ENCODE results near the gene SLC15A4.

The SLC15A4 gene

DNA sequence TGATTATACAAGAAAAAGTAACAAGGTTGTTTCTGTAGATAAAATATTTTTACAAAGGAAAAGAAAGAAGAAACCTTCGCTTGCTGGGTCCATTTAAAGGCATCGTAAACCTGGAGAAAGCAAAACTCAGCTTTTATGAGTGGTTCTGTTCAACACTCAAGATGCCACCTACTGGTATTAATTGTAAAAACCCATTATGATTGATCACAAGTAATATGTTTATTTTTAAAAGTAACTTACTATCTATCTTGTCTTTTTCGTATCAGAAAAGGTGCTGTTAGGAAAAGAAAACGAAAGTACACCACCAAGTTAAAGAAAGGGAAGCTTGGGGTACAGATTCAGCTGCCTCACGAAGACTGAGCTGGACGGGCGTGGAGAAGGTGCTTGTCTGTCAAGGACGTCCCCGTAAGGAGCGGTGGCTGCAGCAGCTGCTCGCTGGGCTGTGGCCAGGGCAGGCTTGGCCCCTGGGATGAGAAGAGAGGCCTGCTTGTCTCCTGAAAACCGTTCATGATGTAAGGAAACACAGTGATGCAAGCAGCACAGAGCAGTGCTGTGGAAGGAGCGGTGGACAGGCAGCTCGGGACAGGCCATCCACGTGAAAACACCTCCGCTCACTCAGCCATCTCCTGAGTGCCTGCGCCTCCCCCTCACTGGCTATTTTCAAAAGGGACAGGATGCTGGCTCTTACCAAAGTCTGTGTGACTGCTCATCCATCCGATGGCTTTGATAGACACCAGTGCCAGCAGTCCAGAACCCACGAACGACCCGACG, 25.0 kb downstream of the SLC15A4 start:
- H3K9ac ChIP-seq (ENCODE audit: low read depth, low read length) = no peak overlapping the region
- H3K27ac ChIP-seq (ENCODE audit: low read depth, low read length) = no peak overlapping the region
- no peak overlapping the region for H3K4me3 ChIP-seq (ENCODE audit: low read depth, low read length)
- H3K27me3 ChIP-seq (ENCODE audit: control insufficient read depth, insufficient read depth, low read length) = no peaks in the 10 kb centered on the region
- peaks cover 20% of the 10 kb centered on the region for H3K4me1 ChIP-seq (ENCODE audit: control insufficient read depth, insufficient read depth, low read length)
- H3K36me3 ChIP-seq (ENCODE audit: control insufficient read depth, insufficient read depth, low read length) = peaks cover 72% of the 10 kb centered on the region
- H3K9me3 ChIP-seq (ENCODE audit: control insufficient read depth, insufficient read depth, low read length) = no peaks in the 10 kb centered on the region

DNA sequence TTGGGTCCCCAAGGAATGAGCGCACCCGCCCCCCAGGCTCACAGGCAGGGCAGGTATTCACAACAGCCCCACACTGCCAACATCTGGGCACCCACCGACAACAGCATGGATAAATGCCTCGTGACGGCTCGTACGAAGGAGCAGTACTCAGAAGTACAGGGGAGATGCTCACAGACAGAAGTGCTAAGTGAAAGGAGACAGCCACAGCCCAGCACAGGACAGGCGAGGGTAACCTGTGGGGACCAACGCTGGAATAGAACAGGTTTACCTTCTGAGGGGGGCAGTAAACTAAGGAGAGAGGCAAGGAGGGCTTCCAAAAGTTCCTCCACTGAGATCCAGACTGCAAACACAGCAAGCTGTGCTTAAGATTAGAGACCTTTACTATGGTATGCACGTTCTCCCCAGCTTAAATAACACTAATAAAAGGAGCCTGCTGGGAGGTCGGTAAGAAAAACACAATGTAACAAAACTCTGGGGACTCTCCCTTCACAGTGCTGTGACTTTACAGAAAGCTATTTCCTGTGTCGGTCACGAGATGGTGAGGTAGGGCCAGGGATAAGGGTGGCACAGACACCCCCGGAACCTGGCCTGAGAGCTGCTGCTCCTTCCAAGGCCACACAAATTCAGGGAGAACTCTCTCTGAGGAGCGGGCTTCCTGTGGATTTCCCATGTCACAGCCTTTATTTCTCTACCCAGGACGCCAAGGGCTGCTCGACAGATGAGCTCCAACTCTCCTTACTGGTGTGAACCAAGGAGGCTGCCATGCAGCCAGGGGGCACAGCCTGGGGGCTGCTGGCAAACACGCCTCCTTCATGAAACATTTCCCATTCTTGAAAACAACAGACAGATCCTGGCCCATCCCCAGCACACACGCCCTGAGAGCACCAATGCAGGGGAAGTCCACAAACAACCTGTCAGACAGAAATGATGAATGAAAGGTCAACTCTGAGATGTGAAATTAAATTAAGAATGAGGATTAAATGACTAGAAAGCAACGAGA, 26.3 kb downstream of the SLC15A4 start:
- Histone ChIP-seq H3K4me1 (ENCODE audit: control insufficient read depth, insufficient read depth, low read length) (peaks cover 20% of the 10 kb centered on the region), H3K36me3 (ENCODE audit: control insufficient read depth, insufficient read depth, low read length) (peaks cover 80% of the 10 kb centered on the region), H3K9me3 (ENCODE audit: control insufficient read depth, insufficient read depth, low read length) (no peaks in the 10 kb centered on the region), H3K27ac (ENCODE audit: low read depth, low read length) (peak overlapping the region; percentile 90), H3K4me3 (ENCODE audit: low read depth, low read length) (no peak overlapping the region), H3K27me3 (ENCODE audit: control insufficient read depth, insufficient read depth, low read length) (no peaks in the 10 kb centered on the region), H3K9ac (ENCODE audit: low read depth, low read length) (no peak overlapping the region)

GRCh38 chr12:128796439-128797118, 27.2 kb downstream of the SLC15A4 start:
- no peak overlapping the region for H3K4me3 ChIP-seq (ENCODE audit: low read depth, low read length)
- no peak overlapping the region for H3K9ac ChIP-seq (ENCODE audit: low read depth, low read length)
- H3K9me3 ChIP-seq (ENCODE audit: control insufficient read depth, insufficient read depth, low read length) = no peaks in the 10 kb centered on the region
- peaks cover 20% of the 10 kb centered on the region for H3K4me1 ChIP-seq (ENCODE audit: control insufficient read depth, insufficient read depth, low read length)
- peak overlapping the region; percentile 83 for H3K27ac ChIP-seq (ENCODE audit: low read depth, low read length)
- H3K36me3 ChIP-seq (ENCODE audit: control insufficient read depth, insufficient read depth, low read length) = peaks cover 88% of the 10 kb centered on the region
- H3K27me3 ChIP-seq (ENCODE audit: control insufficient read depth, insufficient read depth, low read length) = no peaks in the 10 kb centered on the region

DNA sequence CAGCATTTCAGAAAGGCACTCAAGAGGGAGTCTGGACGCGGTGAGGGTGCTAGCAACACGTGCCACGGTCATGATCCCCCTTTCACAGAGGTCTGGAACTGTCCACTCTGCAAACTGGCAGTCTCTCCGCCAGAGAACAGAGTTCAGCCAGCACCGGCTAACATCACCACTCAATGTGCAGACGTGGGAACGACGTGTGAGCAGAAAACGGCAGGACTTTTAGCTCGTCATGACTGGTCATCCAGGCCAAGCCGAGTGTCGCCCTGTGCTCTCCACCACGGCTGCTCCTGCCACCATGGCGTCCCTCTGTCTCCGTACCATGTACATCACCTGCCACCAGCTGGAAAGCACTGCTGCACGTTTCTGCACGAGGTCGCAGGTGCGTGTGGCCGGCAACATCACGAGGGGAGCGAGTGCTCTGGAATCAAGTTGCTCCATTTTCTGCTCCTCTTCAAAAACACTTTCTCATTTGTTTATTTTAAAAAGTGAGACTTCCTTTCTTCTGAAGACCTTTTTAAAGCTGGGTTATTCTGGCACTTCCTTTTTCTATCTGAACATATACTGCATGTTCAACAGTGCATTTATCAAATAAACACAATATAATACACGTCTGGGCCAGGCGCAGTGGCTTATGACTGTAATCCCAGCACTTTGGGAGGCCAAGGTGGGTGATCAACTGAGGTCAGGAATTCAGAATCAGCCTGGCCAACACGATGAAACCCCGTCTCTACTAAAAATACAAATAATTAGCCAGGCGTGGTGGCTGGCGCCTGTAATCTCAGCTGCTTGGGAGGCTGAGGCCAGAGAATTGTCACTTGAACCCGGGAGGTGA, 28.0 kb downstream of the SLC15A4 start:
- H3K9me3 ChIP-seq (ENCODE audit: control insufficient read depth, insufficient read depth, low read length) = no peaks in the 10 kb centered on the region
- H3K27ac ChIP-seq (ENCODE audit: low read depth, low read length) = no peak overlapping the region
- H3K4me3 ChIP-seq (ENCODE audit: low read depth, low read length) = no peak overlapping the region
- no peak overlapping the region for H3K9ac ChIP-seq (ENCODE audit: low read depth, low read length)
- peaks cover 20% of the 10 kb centered on the region for H3K4me1 ChIP-seq (ENCODE audit: control insufficient read depth, insufficient read depth, low read length)
- H3K36me3 ChIP-seq (ENCODE audit: control insufficient read depth, insufficient read depth, low read length) = peaks cover 88% of the 10 kb centered on the region
- no peaks in the 10 kb centered on the region for H3K27me3 ChIP-seq (ENCODE audit: control insufficient read depth, insufficient read depth, low read length)

DNA sequence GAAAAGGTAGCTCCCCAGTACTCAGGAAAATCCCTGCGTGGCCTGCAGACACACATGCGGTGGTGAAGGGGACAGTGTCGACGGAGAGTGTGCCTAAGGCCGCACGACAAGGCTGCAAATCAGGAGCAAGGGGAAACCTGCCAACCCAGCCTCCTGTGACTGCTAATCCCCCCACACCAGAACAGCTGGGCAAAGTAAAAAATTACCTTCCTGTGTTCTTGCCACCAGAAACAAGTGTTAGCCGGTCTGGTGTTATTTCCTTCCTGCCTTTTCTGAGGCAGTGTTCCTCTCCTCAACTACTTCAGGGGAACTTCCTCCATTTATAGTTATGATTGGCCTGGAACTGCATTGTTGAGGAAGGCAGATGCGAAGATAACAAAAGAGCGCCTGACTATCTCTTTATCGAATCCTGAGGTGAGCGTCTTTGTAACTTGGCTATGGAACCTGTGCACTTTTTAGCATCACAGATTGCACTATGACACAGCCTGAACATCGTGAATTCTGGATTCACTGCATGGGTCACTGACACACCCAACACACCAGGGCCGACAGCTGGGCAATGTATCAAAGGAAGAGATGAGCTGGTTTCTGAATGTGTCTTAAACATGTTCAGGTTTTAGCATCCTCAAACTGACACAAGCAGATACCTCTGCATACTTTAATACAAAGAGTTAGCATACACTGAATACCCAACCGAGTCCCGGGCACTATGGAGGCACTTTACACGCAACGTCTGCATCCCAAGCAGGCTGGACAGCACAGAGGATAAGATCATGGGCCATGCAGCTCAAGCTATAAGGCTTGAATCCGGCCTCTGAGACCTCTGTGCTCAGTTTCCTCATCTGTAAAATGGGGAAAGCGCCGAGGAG, 28.9 kb downstream of the SLC15A4 start:
- Histone ChIP-seq H3K27ac (ENCODE audit: low read depth, low read length) (no peak overlapping the region), H3K4me3 (ENCODE audit: low read depth, low read length) (no peak overlapping the region), H3K9me3 (ENCODE audit: control insufficient read depth, insufficient read depth, low read length) (no peaks in the 10 kb centered on the region), H3K36me3 (ENCODE audit: control insufficient read depth, insufficient read depth, low read length) (peaks cover 84% of the 10 kb centered on the region), H3K27me3 (ENCODE audit: control insufficient read depth, insufficient read depth, low read length) (no peaks in the 10 kb centered on the region), H3K9ac (ENCODE audit: low read depth, low read length) (no peak overlapping the region), H3K4me1 (ENCODE audit: control insufficient read depth, insufficient read depth, low read length) (peaks cover 20% of the 10 kb centered on the region)

DNA sequence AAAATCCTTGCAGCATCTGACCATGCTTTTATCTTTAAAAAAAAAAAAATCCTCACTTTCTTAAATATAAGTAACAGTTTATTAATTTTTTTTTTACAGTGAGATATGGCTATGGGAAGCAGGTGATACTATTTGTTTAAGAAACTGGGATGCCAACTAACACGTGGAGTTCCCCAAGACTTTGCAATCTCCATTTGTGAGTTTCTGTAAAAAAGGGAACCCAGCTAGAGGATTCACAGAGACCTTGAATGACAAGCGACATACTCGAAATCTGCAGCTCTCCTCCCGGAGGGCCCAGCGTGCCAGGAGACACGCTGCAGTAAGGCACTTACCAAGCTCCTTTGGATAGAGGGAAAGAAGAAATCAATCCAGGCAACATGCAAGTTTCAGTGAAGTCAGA, 30.1 kb downstream of the SLC15A4 start:
- peaks cover 20% of the 10 kb centered on the region for H3K4me1 ChIP-seq (ENCODE audit: control insufficient read depth, insufficient read depth, low read length)
- H3K9me3 ChIP-seq (ENCODE audit: control insufficient read depth, insufficient read depth, low read length) = no peaks in the 10 kb centered on the region
- H3K27me3 ChIP-seq (ENCODE audit: control insufficient read depth, insufficient read depth, low read length) = no peaks in the 10 kb centered on the region
- H3K4me3 ChIP-seq (ENCODE audit: low read depth, low read length) = no peak overlapping the region
- H3K27ac ChIP-seq (ENCODE audit: low read depth, low read length) = no peak overlapping the region
- H3K36me3 ChIP-seq (ENCODE audit: control insufficient read depth, insufficient read depth, low read length) = peaks cover 73% of the 10 kb centered on the region
- H3K9ac ChIP-seq (ENCODE audit: low read depth, low read length) = no peak overlapping the region

GRCh38 chr12:128792881-128793280, 30.9 kb downstream of the SLC15A4 start:
- H3K27ac ChIP-seq (ENCODE audit: low read depth, low read length) = no peak overlapping the region
- H3K9ac ChIP-seq (ENCODE audit: low read depth, low read length) = no peak overlapping the region
- no peaks in the 10 kb centered on the region for H3K9me3 ChIP-seq (ENCODE audit: control insufficient read depth, insufficient read depth, low read length)
- peaks cover 14% of the 10 kb centered on the region for H3K4me1 ChIP-seq (ENCODE audit: control insufficient read depth, insufficient read depth, low read length)
- no peak overlapping the region for H3K4me3 ChIP-seq (ENCODE audit: low read depth, low read length)
- H3K36me3 ChIP-seq (ENCODE audit: control insufficient read depth, insufficient read depth, low read length) = peaks cover 65% of the 10 kb centered on the region
- H3K27me3 ChIP-seq (ENCODE audit: control insufficient read depth, insufficient read depth, low read length) = no peaks in the 10 kb centered on the region

DNA sequence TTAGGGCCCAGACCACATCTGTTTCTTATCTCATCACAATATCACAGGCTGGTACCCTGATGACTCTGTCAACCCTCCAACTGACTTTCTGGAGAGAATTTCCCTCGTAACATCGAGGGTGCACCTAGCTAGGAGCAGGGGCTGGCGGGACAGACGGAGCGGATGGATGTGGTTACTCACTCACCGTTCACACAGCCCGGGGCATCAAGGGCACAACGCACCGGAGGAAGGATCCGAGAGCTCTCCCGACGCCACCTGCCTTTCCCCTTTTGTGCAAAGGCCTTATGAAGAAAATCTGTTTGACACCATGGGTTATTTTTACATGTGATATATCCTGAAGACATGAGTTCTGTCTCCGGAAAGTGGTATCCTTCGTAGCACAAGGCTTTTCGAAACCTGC, 31.4 kb downstream of the SLC15A4 start:
- Histone ChIP-seq H3K4me1 (ENCODE audit: control insufficient read depth, insufficient read depth, low read length) (peaks cover 9% of the 10 kb centered on the region), H3K27ac (ENCODE audit: low read depth, low read length) (no peak overlapping the region), H3K9ac (ENCODE audit: low read depth, low read length) (no peak overlapping the region), H3K9me3 (ENCODE audit: control insufficient read depth, insufficient read depth, low read length) (no peaks in the 10 kb centered on the region), H3K27me3 (ENCODE audit: control insufficient read depth, insufficient read depth, low read length) (no peaks in the 10 kb centered on the region), H3K4me3 (ENCODE audit: low read depth, low read length) (no peak overlapping the region), H3K36me3 (ENCODE audit: control insufficient read depth, insufficient read depth, low read length) (peaks cover 63% of the 10 kb centered on the region)

DNA sequence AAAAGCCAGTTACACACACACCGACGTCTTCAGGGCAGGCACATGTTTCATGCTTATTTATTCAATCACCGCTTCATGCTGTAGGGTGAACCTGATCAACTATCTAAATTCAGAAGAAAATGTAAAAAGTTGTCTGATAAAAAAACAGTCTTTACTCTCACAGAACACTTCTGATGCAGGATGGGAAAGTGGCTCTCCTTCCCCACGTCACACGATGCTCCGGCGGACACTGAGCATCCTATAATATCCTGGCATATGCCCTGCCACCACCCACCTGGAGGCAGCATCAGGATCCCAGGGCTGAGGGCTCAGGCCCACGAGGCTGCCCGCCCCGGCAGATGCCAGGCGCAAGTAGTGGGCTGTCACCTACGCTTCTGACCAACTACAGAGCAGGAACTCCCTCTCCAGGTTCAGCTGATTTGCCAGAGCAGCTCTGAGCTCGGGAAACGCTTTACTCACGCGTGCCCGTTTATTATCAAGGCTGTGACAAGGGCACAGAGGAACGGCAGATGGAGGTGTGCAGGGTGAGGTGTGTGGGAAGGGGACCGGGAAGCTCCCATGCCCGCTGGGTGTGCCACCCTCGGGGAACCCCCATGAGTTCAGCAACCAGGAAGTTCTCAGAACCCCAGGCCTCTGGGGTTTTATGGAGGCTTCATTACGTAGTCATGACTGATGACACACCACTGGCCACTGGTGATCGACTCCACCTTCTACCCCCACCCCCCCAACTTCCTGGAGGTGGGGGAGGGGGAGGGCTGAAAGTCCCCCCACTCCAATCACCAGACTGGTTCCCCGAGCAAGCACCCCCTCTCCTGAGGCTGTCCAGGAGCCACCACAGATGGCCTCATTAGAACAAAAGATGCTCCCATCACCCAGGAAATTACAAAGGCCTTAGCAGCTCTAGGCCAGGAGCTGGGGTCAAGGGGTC, 32.1 kb downstream of the SLC15A4 start:
- peaks cover 3% of the 10 kb centered on the region for H3K4me1 ChIP-seq (ENCODE audit: control insufficient read depth, insufficient read depth, low read length)
- H3K36me3 ChIP-seq (ENCODE audit: control insufficient read depth, insufficient read depth, low read length) = peaks cover 57% of the 10 kb centered on the region
- no peak overlapping the region for H3K4me3 ChIP-seq (ENCODE audit: low read depth, low read length)
- H3K9me3 ChIP-seq (ENCODE audit: control insufficient read depth, insufficient read depth, low read length) = no peaks in the 10 kb centered on the region
- no peaks in the 10 kb centered on the region for H3K27me3 ChIP-seq (ENCODE audit: control insufficient read depth, insufficient read depth, low read length)
- H3K9ac ChIP-seq (ENCODE audit: low read depth, low read length) = no peak overlapping the region
- H3K27ac ChIP-seq (ENCODE audit: low read depth, low read length) = no peak overlapping the region
